HepG2 (cell line): ENCODE measurements around the gene SYNE1. TPM values are rescaled to one million over a fixed set of nuclear protein-coding genes. Genes with fewer than 3 reads are reported as not detected.

Source experiments
- ATAC-seq: fragments of 200-7000 bp; cut with Tn5 transposase; 3 replicates; pipeline ENCODE4 v1.9.1; 2020; ENCODE audit warnings: mild to moderate bottlenecking, moderate library complexity
- BruUV-seq: library from RNA; stranded (reverse); fragments of 400-500 nt; replicated peaks from 2 replicates; lab custom pipeline; 2021; lab: Mats Ljungman, UMichigan
- CTCF ChIA-PET: fragments of 300-600 bp; formaldehyde crosslinking; extraction: SDS; loops from one replicate; lab custom pipeline; 2021; ENCODE audit warnings: low total read pairs, inconsistent platforms, low intra/inter-chr PET ratio; lab: Yijun Ruan, JAX
- POLR2A ChIA-PET: fragments of 350-600 bp; sonication (Branson Sonifier 250); formaldehyde crosslinking; loops from one replicate; lab custom pipeline; 2020; ENCODE audit warnings: antibody characterized with exemption, inconsistent platforms; lab: Yijun Ruan, JAX
- DNase-seq: peaks from one replicate; pipeline ENCODE4 v3.0.0-alpha.2; 2015; ENCODE audit warnings: low spot score
- FAIRE-seq: peaks from 3 replicates; lab custom pipeline; 2011; peaks lifted over from hg19 to GRCh38; lab: Jason Lieb, UNC
- H2AFZ ChIP-seq: one replicate; pipeline ENCODE4 v1.6.1; 2011; ENCODE audit warnings: low read length, inconsistent platforms
- H3K27ac ChIP-seq: fragments of 300-600 bp; 3 replicates; pipeline ENCODE4 v1.8.0; 2011; ENCODE audit warnings: mixed run types, mild to moderate bottlenecking, mixed read lengths, low read length, inconsistent platforms; ENCODE audit not compliant: insufficient read depth; ENCODE audit errors: extremely low read length
- H3K27me3 ChIP-seq, 2 experiments: fragments of 200-600 bp in 1 of 2; 2 replicates in 1 of 2; 3 replicates in 1 of 2; pipeline versions ENCODE4 v1.6.0 to v1.8.0; 2011; ENCODE audit warnings: low read length in 2 of 2, mild to moderate bottlenecking in 2 of 2, moderate library complexity in 2 of 2, inconsistent platforms in 1 of 2; ENCODE audit not compliant: insufficient read depth in 2 of 2, control insufficient read depth in 1 of 2
- H3K36me3 ChIP-seq, 2 experiments: fragments of 200-600 bp in 1 of 2; replicated peaks in 1 of 2; 2 replicates in 1 of 2; 3 replicates in 1 of 2; pipeline versions ENCODE4 v1.5.1 to v1.8.0; 2011; ENCODE audit warnings: low read length in 2 of 2, inconsistent platforms in 1 of 2; ENCODE audit not compliant: insufficient read depth in 2 of 2, control insufficient read depth in 1 of 2
- H3K4me1 ChIP-seq: 2 replicates; pipeline ENCODE4 v1.5.1; 2012; ENCODE audit warnings: low read length, inconsistent platforms; ENCODE audit not compliant: insufficient read depth
- H3K4me2 ChIP-seq: 2 replicates; pipeline ENCODE4 v1.6.0; 2011; ENCODE audit warnings: low read depth, low read length, inconsistent platforms
- H3K4me3 ChIP-seq, 3 experiments: fragments of 200-600 bp in 1 of 3; sonication (generic), shearing (Covaris generic) in 1 of 3; replicated peaks in 1 of 3; 2 replicates each; pipeline ENCODE4 v1.5.1; 2011 to 2016; ENCODE audit warnings: low read length in 3 of 3, inconsistent platforms in 2 of 3, low read depth in 2 of 3, mild to moderate bottlenecking in 2 of 3, control low read depth in 1 of 3, mixed read lengths in 1 of 3; ENCODE audit not compliant: insufficient read depth in 1 of 3
- H3K79me2 ChIP-seq: one replicate; pipeline ENCODE4 v1.6.1; 2011; ENCODE audit warnings: low read length, inconsistent platforms; ENCODE audit not compliant: insufficient read depth
- H3K9ac ChIP-seq: 2 replicates; pipeline ENCODE4 v1.6.0; 2011; ENCODE audit warnings: mild to moderate bottlenecking, low read depth, low read length, inconsistent platforms; ENCODE audit not compliant: insufficient read depth
- H3K9me3 ChIP-seq: 2 replicates; pipeline ENCODE4 v1.5.1; 2012; ENCODE audit warnings: mild to moderate bottlenecking, low read length
- H4K20me1 ChIP-seq: 2 replicates; pipeline ENCODE4 v1.6.0; 2011; ENCODE audit warnings: inconsistent platforms, mild to moderate bottlenecking, low read length, moderate library complexity; ENCODE audit not compliant: insufficient read depth
- AFF4 ChIP-seq: sonication (generic); formaldehyde crosslinking; IDR thresholded peaks from 2 replicates; pipeline ENCODE4 v1.4.0; 2020; ENCODE audit warnings: missing genetic modification reagents
- BORCS8-MEF2B ChIP-seq: sonication (generic); formaldehyde crosslinking; IDR thresholded peaks from 2 replicates; pipeline ENCODE4 v1.8.0; 2022; ENCODE audit warnings: mild to moderate bottlenecking, missing genetic modification reagents
- CAMTA2 ChIP-seq: sonication (generic); formaldehyde crosslinking; IDR thresholded peaks from 2 replicates; pipeline ENCODE4 v1.4.0; 2020; ENCODE audit warnings: mild to moderate bottlenecking, missing genetic modification reagents, borderline replicate concordance
- CCDC6 ChIP-seq: sonication (generic); formaldehyde crosslinking; IDR thresholded peaks from 2 replicates; pipeline ENCODE4 v1.8.1; 2022; ENCODE audit warnings: mild to moderate bottlenecking, missing genetic modification reagents, moderate library complexity
- EZH2 ChIP-seq: conservative IDR thresholded peaks from 2 replicates; pipeline ENCODE4 v1.6.1; 2012; ENCODE audit warnings: mild to moderate bottlenecking, low read depth, low read length, moderate library complexity
- HINFP ChIP-seq: sonication (generic); formaldehyde crosslinking; IDR thresholded peaks from 2 replicates; pipeline ENCODE4 v1.4.0; 2020; ENCODE audit warnings: low read depth, mild to moderate bottlenecking, missing genetic modification reagents
- HOXA9 ChIP-seq: sonication (generic); formaldehyde crosslinking; IDR thresholded peaks from 2 replicates; pipeline ENCODE4 v1.8.1; 2022; ENCODE audit warnings: missing genetic modification reagents, mild to moderate bottlenecking, moderate library complexity, borderline replicate concordance
- IKZF5 ChIP-seq: IDR thresholded peaks from 2 replicates; pipeline ENCODE4 v1.6.1; 2018; ENCODE audit warnings: missing genetic modification reagents, mild to moderate bottlenecking, missing compliant biosample characterization
- SATB2 ChIP-seq: sonication (generic); formaldehyde crosslinking; IDR thresholded peaks from 2 replicates; pipeline ENCODE4 v1.5.0; 2020; ENCODE audit warnings: missing genetic modification reagents
- TARDBP ChIP-seq: sonication (generic); formaldehyde crosslinking; IDR thresholded peaks from 2 replicates; pipeline ENCODE4 v1.8.0; 2022; ENCODE audit warnings: mild to moderate bottlenecking, missing genetic modification reagents
- YEATS2 ChIP-seq: sonication (generic); formaldehyde crosslinking; IDR thresholded peaks from 2 replicates; pipeline ENCODE4 v1.4.0; 2020; ENCODE audit warnings: missing genetic modification reagents, borderline replicate concordance
- ZKSCAN8 ChIP-seq: IDR thresholded peaks from 2 replicates; pipeline ENCODE4 v1.6.1; 2016; ENCODE audit warnings: borderline replicate concordance, missing genetic modification reagents, missing compliant biosample characterization
- ZNF251 ChIP-seq: sonication (generic); formaldehyde crosslinking; IDR thresholded peaks from 2 replicates; pipeline ENCODE4 v1.9.0; 2021; ENCODE audit warnings: mild to moderate bottlenecking, missing genetic modification reagents
- ZNF367 ChIP-seq: sonication (generic); formaldehyde crosslinking; IDR thresholded peaks from 2 replicates; pipeline ENCODE4 v1.4.0; 2020; ENCODE audit warnings: missing genetic modification reagents, borderline replicate concordance
- ZNF549 ChIP-seq: sonication (generic); formaldehyde crosslinking; IDR thresholded peaks from 2 replicates; pipeline ENCODE4 v1.5.0; 2020; ENCODE audit warnings: missing genetic modification reagents
- ZNF776 ChIP-seq: sonication (generic); formaldehyde crosslinking; IDR thresholded peaks from 2 replicates; pipeline ENCODE4 v1.4.0; 2020; ENCODE audit warnings: mild to moderate bottlenecking, missing genetic modification reagents
- ZSCAN25 ChIP-seq: sonication (generic); formaldehyde crosslinking; IDR thresholded peaks from 2 replicates; pipeline ENCODE4 v1.8.0; 2022; ENCODE audit warnings: mild to moderate bottlenecking, missing genetic modification reagents
- ZUFSP ChIP-seq: sonication (generic); formaldehyde crosslinking; IDR thresholded peaks from 2 replicates; pipeline ENCODE4 v1.9.0; 2021; ENCODE audit warnings: missing genetic modification reagents, mild to moderate bottlenecking, borderline replicate concordance
- WGBS: methylation state at CpG from one replicate; pipeline ENCODE4 v1.1.6; 2017; ENCODE audit warnings: low lambda C conversion rate; 5-methylcytosine and 5-hydroxymethylcytosine counted together
- in situ Hi-C: cut with HindIII; loops from 2 replicates; pipeline ENCODE4 v1.10.0; 2017; ENCODE audit warnings: low pct_unique_long_range_greater_than_20kb; ENCODE audit not compliant: extremely low pct_ligation_motif_present
- intact Hi-C: fragments of 100-400 bp; cut with micrococcal nuclease; formaldehyde crosslinking; loops from one replicate; pipeline ENCODE4 v1.10.0; 2022; ENCODE audit not compliant: unreplicated experiment
- polyA plus RNA-seq, 8 experiments: library from polyadenylated mRNA; depleted of rRNA in 3 of 8; stranded (reverse) in 7 of 8; unstranded in 1 of 8; fragments of >200 nt; fragmentation: Illumina TruSeq in 4 of 8; extraction: Trizol in 4 of 8; gene quantifications; 2 replicates each; pipeline versions ENCODE4 v1.2.1 to v1.2.3, GENCODE V29; 2011 to 2016; ENCODE audit warnings: low read depth in 4 of 8, missing spikeins in 1 of 8, mixed read lengths in 1 of 8; ENCODE audit not compliant: insufficient read depth in 1 of 8
- total RNA-seq, 5 experiments: library from RNA; depleted of rRNA; stranded (reverse); fragments of >200 nt; fragmentation: Illumina TruSeq; extraction: Trizol; gene quantifications; 2 replicates each; pipeline ENCODE4 v1.2.3, GENCODE V29; 2016; ENCODE audit warnings: low read depth in 1 of 5

SYNE1 gene
- total and polyA plus RNA-seq, 2 of the 13 experiments (the other 11 are each of a cell fraction or from before 2014, with no cell fraction given), result 5.5 to 15.9 TPM

GRCh38 chr6:152557502-152557901 is 79.7 kb downstream of the SYNE1 start:
- no TSS peak for BruUV-seq
- Histone ChIP-seq H3K79me2 (no peaks in the 10 kb centered on the region), H3K27me3 (no peaks in the 10 kb centered on the region; a peak in 1 of 5 replicates), H3K4me1 (no peaks in the 10 kb centered on the region), H3K9ac (no peak overlapping the region), H3K36me3 (no peaks in the 10 kb centered on the region), H4K20me1 (no peaks in the 10 kb centered on the region), H3K9me3 (peaks cover 7% of the 10 kb centered on the region; the same call in 1 of the 2 replicates), H3K27ac (no peak overlapping the region), H3K4me3 (no peak overlapping the region), H3K4me2 (no peak overlapping the region), H2AFZ (no peak overlapping the region)
- intact Hi-C loops, result no loop called here
- no peak for DNase-seq
- in situ Hi-C loops, result no loop called here
- FAIRE-seq, result no peak
- no peak for ATAC-seq
- TF ChIP-seq CAMTA2 (no peak), ZUFSP (CRISPR knock-in tag) (no peak), IKZF5 (CRISPR knock-in tag) (no peak), ZNF549 (CRISPR knock-in tag) (no peak), EZH2 (no peak), ZNF776 (CRISPR knock-in tag) (no peak), HOXA9 (no peak), YEATS2 (CRISPR knock-in tag) (no peak), SATB2 (CRISPR knock-in tag) (no peak), HINFP (CRISPR knock-in tag) (no peak), ZNF367 (CRISPR knock-in tag) (no peak), ZNF251 (CRISPR knock-in tag) (no peak), AFF4 (CRISPR knock-in tag) (no peak), CCDC6 (CRISPR knock-in tag) (no peak), TARDBP (CRISPR knock-in tag) (no peak), ZSCAN25 (no peak), ZKSCAN8 (no peak), BORCS8-MEF2B (CRISPR knock-in tag) (no peak)
- ChIA-PET CTCF (no interaction called here), POLR2A (no interaction called here)
- WGBS, result 6% methylated on average over 1 of the region's 1 CpG
